Panc1 (cell line): Measurements from ENCODE around the gene CLHC1. TPM values are rescaled to one million over a fixed set of nuclear protein-coding genes. Genes with fewer than 3 reads are reported as not detected.
"Not testable (repeated sequence)": the region's sequence is repeated elsewhere in the genome, so short reads cannot be mapped to it uniquely, and the experiment has no call there.

ENCODE experiments used
- ATAC-seq: fragments of 200-7000 bp; cut with Tn5 transposase; 2 replicates; pipeline ENCODE4 v1.9.1; 2020; ENCODE audit warnings: mild to moderate bottlenecking, moderate library complexity
- BruUV-seq: library from RNA; stranded (reverse); fragments of 400-500 nt; replicated peaks from 2 replicates; lab custom pipeline; 2021; lab: Mats Ljungman, UMichigan
- CTCF ChIA-PET: fragments of 300-600 bp; sonication (Branson Sonifier 250); formaldehyde crosslinking; loops from one replicate; lab custom pipeline; 2022; ENCODE audit warnings: antibody characterized with exemption; lab: Charles Lee
- POLR2A ChIA-PET: fragments of 300-600 bp; sonication (Branson Sonifier 250); formaldehyde crosslinking; loops from one replicate; lab custom pipeline; 2022; ENCODE audit warnings: antibody characterized with exemption; lab: Charles Lee
- DNase-seq: peaks from one replicate; pipeline ENCODE4 v3.0.0-alpha.2; 2010; ENCODE audit warnings: low read depth, low spot score
- H3K27ac ChIP-seq: 2 replicates; pipeline ENCODE4 v1.5.1; 2011; ENCODE audit warnings: mild to moderate bottlenecking, low read length, inconsistent platforms
- H3K27me3 ChIP-seq: fragments of 200-500 bp; sonication (Bioruptor generic); 2 replicates; pipeline ENCODE4 v1.6.0; 2014; ENCODE audit warnings: low read length, inconsistent platforms; ENCODE audit not compliant: control insufficient read depth, insufficient read depth
- H3K36me3 ChIP-seq: fragments of 200-500 bp; sonication (Bioruptor generic); 2 replicates; pipeline ENCODE4 v1.5.1; 2014; ENCODE audit warnings: inconsistent platforms, mild to moderate bottlenecking, low read length, moderate library complexity; ENCODE audit not compliant: control insufficient read depth, insufficient read depth
- H3K4me1 ChIP-seq: 2 replicates; pipeline ENCODE4 v1.5.1; 2011; ENCODE audit warnings: inconsistent platforms, mild to moderate bottlenecking, low read length, moderate library complexity; ENCODE audit not compliant: control insufficient read depth, insufficient read depth
- H3K4me3 ChIP-seq, 2 experiments: 2 replicates each; pipeline ENCODE4 v1.5.1; 2011 to 2012; ENCODE audit warnings: low read depth in 2 of 2, low read length in 2 of 2, mild to moderate bottlenecking in 2 of 2, inconsistent platforms in 1 of 2, moderate library complexity in 1 of 2
- H3K9me3 ChIP-seq: fragments of 200-500 bp; sonication (Bioruptor generic); 2 replicates; pipeline ENCODE4 v1.5.1; 2014; ENCODE audit warnings: low read depth, mild to moderate bottlenecking, inconsistent platforms, low read length, moderate library complexity; ENCODE audit not compliant: control insufficient read depth, insufficient read depth
- POLR2AphosphoS5 ChIP-seq: IDR thresholded peaks from 2 replicates; pipeline ENCODE4 v1.6.1; 2012; ENCODE audit warnings: mild to moderate bottlenecking, low read depth, low read length, moderate library complexity
- SIN3A ChIP-seq: IDR thresholded peaks from 2 replicates; pipeline ENCODE4 v1.6.1; 2012; ENCODE audit warnings: low read depth, mild to moderate bottlenecking, low read length, moderate library complexity, borderline replicate concordance; ENCODE audit not compliant: insufficient read depth
- TCF7L2 ChIP-seq: IDR thresholded peaks from 2 replicates; pipeline ENCODE4 v1.6.1; 2011; ENCODE audit warnings: mild to moderate bottlenecking, low read depth, low read length, inconsistent platforms
- in situ Hi-C: cut with HindIII; loops from 2 replicates; pipeline ENCODE4 v1.10.0; 2016; ENCODE audit warnings: low sequenced_read_pairs, low pct_unique_long_range_greater_than_20kb
- intact Hi-C: fragments of 100-400 bp; cut with micrococcal nuclease; formaldehyde crosslinking; loops from one replicate; pipeline ENCODE4 v1.10.0; 2022; ENCODE audit not compliant: unreplicated experiment
- total RNA-seq: library from RNA; stranded (reverse); gene quantifications from one replicate; pipeline ENCODE4 v1.2.1, GENCODE V29; 2021; ENCODE audit not compliant: unreplicated experiment
- TF ChIP-seq, protein P1 (sequence below): fragments of 450-650 bp; IDR thresholded peaks from 2 replicates; pipeline ENCODE4 v1.5.1; 2017; ENCODE audit warnings: mild to moderate bottlenecking
- TF ChIP-seq, protein P2 (sequence below), 2 experiments: IDR thresholded peaks; 2 replicates each; pipeline ENCODE4 v1.6.1; 2011 to 2012; ENCODE audit warnings: low read depth in 2 of 2, control low read depth in 1 of 2, low read length in 1 of 2, mild to moderate bottlenecking in 1 of 2, moderate library complexity in 1 of 2; ENCODE audit not compliant: insufficient read depth in 1 of 2

CLHC1 gene
- total RNA-seq, 1 experiment from 2014 or later, result 3.6 TPM

DNA sequence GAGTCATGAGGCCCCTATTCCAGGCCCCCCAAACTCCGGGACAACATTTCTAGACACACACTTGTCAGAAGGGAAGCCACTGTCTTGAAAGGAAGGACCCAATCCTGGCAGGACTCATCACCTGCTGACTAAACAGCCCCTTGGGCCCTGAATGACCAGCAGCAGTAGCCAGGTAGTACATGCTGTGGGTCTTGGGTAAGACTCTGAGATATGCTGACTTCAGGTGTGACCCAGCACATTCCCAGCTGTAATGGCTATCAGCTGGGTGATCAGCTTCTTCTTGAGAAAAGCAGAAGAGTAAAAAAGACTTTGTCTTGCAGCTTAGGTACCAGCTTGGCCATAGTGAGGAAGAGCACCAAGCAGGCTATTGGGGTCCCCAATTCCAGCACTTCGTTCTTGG, 35.6 kb downstream of the CLHC1 start:
- in situ Hi-C loops, result no loop called here
- no TSS peak for BruUV-seq
- Histone ChIP-seq H3K4me1 (no peaks in the 10 kb centered on the region), H3K9me3 (no peaks in the 10 kb centered on the region; the same call in 1 of the 2 replicates), H3K36me3 (no peaks in the 10 kb centered on the region), H3K4me3 (no peak overlapping the region), H3K27ac (no peak overlapping the region), H3K27me3 (no peaks in the 10 kb centered on the region)
- POLR2A ChIA-PET, result no interaction called here
- intact Hi-C loops, result no loop called here
- TF ChIP-seq POLR2AphosphoS5 (no peak), SIN3A (no peak), TCF7L2 (no peak)
- TF ChIP-seq, protein P1, sequence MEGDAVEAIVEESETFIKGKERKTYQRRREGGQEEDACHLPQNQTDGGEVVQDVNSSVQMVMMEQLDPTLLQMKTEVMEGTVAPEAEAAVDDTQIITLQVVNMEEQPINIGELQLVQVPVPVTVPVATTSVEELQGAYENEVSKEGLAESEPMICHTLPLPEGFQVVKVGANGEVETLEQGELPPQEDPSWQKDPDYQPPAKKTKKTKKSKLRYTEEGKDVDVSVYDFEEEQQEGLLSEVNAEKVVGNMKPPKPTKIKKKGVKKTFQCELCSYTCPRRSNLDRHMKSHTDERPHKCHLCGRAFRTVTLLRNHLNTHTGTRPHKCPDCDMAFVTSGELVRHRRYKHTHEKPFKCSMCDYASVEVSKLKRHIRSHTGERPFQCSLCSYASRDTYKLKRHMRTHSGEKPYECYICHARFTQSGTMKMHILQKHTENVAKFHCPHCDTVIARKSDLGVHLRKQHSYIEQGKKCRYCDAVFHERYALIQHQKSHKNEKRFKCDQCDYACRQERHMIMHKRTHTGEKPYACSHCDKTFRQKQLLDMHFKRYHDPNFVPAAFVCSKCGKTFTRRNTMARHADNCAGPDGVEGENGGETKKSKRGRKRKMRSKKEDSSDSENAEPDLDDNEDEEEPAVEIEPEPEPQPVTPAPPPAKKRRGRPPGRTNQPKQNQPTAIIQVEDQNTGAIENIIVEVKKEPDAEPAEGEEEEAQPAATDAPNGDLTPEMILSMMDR, result no peak
- TF ChIP-seq, protein P2, sequence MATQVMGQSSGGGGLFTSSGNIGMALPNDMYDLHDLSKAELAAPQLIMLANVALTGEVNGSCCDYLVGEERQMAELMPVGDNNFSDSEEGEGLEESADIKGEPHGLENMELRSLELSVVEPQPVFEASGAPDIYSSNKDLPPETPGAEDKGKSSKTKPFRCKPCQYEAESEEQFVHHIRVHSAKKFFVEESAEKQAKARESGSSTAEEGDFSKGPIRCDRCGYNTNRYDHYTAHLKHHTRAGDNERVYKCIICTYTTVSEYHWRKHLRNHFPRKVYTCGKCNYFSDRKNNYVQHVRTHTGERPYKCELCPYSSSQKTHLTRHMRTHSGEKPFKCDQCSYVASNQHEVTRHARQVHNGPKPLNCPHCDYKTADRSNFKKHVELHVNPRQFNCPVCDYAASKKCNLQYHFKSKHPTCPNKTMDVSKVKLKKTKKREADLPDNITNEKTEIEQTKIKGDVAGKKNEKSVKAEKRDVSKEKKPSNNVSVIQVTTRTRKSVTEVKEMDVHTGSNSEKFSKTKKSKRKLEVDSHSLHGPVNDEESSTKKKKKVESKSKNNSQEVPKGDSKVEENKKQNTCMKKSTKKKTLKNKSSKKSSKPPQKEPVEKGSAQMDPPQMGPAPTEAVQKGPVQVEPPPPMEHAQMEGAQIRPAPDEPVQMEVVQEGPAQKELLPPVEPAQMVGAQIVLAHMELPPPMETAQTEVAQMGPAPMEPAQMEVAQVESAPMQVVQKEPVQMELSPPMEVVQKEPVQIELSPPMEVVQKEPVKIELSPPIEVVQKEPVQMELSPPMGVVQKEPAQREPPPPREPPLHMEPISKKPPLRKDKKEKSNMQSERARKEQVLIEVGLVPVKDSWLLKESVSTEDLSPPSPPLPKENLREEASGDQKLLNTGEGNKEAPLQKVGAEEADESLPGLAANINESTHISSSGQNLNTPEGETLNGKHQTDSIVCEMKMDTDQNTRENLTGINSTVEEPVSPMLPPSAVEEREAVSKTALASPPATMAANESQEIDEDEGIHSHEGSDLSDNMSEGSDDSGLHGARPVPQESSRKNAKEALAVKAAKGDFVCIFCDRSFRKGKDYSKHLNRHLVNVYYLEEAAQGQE (IDR thresholded peaks at IDR 0.05; ENCODE audit: insufficient read depth in 1 of 2, low read depth in 2 of 2, low read length in 1 of 2), result no peak
- CTCF ChIA-PET, result no interaction called here
- DNase-seq (no peak), ATAC-seq (no peak)

DNA sequence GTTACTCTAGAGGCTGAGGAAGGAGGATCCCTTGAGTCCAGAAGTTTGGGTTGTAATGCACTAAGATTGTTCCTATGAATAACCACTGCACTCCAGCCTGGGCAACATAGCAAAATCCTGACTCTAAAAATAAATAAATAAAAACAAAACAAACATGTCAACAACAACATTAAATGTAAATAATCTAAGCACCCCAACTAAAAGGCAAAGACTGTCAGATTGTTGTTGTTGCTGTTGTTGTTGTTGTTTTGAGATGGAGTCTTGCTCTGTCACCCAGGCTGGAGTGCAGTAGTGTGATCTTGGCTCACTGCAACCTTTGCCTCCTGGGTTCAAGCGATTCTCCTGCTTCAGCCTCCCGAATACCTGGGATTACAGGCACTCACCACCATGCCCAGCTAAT, 40.2 kb downstream of the CLHC1 start:
- intact Hi-C loops, in situ Hi-C loops, DNase-seq, BruUV-seq, H3K4me3 ChIP-seq, ATAC-seq, H3K36me3 ChIP-seq, POLR2A ChIA-PET, H3K9me3 ChIP-seq, H3K27me3 ChIP-seq, CTCF ChIA-PET, H3K27ac ChIP-seq, H3K4me1 ChIP-seq: not testable (repeated sequence)

DNA sequence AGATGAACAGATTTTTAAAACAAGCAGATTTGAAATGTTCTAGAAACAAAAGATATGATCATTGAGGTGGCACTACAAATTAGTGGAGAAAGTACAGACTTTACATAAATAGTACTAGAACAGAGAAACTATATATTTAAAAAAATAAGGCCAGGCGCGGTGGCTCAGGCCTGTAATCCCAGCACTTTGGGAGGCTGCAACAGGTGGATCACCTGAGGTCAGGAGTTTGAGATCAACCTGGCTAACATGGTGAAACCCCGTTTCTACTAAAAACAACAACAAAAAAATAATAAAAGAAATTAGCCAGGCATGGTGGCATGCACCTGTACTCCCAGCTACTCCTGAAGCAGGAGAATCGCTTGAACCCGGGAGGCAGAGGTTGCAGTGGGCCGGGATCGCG, 45.3 kb downstream of the CLHC1 start:
- POLR2A ChIA-PET, in situ Hi-C loops, CTCF ChIA-PET: not testable (repeated sequence)

More for the DNA sequence above, 45.3 kb downstream of the CLHC1 start:
- H3K27ac ChIP-seq, H3K4me3 ChIP-seq, H3K9me3 ChIP-seq, BruUV-seq, H3K27me3 ChIP-seq, H3K36me3 ChIP-seq, ATAC-seq, H3K4me1 ChIP-seq, intact Hi-C loops, DNase-seq: not testable (repeated sequence)
